ENCODE data around the gene AGAP1.
"Not testable (repeated sequence)": the region's sequence is repeated elsewhere in the genome, so short reads cannot be mapped to it uniquely, and the experiment has no call there.

AGAP1 gene

GRCh38 chr2:236131073-236131692 is 637.3 kb downstream of the AGAP1 start:
- Mint-ChIP-seq H3K27me3 (no peaks in the 10 kb centered on the region), H3K9me3 (no peaks in the 10 kb centered on the region), H3K27ac (no peak overlapping the region), H3K36me3 (no peaks in the 10 kb centered on the region), H3K4me3 (no peak overlapping the region), H3K4me1 (no peaks in the 10 kb centered on the region)
- DNase-seq (ENCODE audit: low spot score in 2 of 2), result no peak
- ATAC-seq (ENCODE audit: low read depth), result no peak

GRCh38 chr2:236133410-236134012 is 639.7 kb downstream of the AGAP1 start:
- Mint-ChIP-seq H3K27me3 (no peaks in the 10 kb centered on the region), H3K27ac (no peak overlapping the region), H3K4me3 (no peak overlapping the region), H3K36me3 (no peaks in the 10 kb centered on the region), H3K9me3 (no peaks in the 10 kb centered on the region), H3K4me1 (no peaks in the 10 kb centered on the region)
- ATAC-seq (ENCODE audit: low read depth) (no peak), DNase-seq (ENCODE audit: low spot score in 2 of 2) (no peak)

GRCh38 chr2:236136538-236136937 is 642.7 kb downstream of the AGAP1 start:
- H3K4me3 Mint-ChIP-seq, result no peak overlapping the region
- no peaks in the 10 kb centered on the region for H3K36me3 Mint-ChIP-seq
- ATAC-seq (ENCODE audit: low read depth), result no peak
- peaks cover 3% of the 10 kb centered on the region for H3K27me3 Mint-ChIP-seq
- DNase-seq (ENCODE audit: low spot score in 2 of 2), result no peak
- no peaks in the 10 kb centered on the region for H3K4me1 Mint-ChIP-seq
- no peaks in the 10 kb centered on the region for H3K9me3 Mint-ChIP-seq
- H3K27ac Mint-ChIP-seq, result no peak overlapping the region

GRCh38 chr2:236137066-236137465 is 643.2 kb downstream of the AGAP1 start:
- Mint-ChIP-seq H3K27ac (no peak overlapping the region), H3K36me3 (no peaks in the 10 kb centered on the region), H3K4me1 (no peaks in the 10 kb centered on the region), H3K27me3 (peaks cover 3% of the 10 kb centered on the region), H3K4me3 (no peak overlapping the region), H3K9me3 (no peaks in the 10 kb centered on the region)
- ATAC-seq (ENCODE audit: low read depth) (no peak), DNase-seq (ENCODE audit: low spot score in 2 of 2) (no peak)

- ATAC-seq (ENCODE audit: low read depth); H3K4me1 Mint-ChIP-seq: not testable (repeated sequence)
Observed at GRCh38 chr2:236141616-236142015, 647.8 kb downstream of the AGAP1 start.

GRCh38 chr2:236143811-236144210 is 650.0 kb downstream of the AGAP1 start:
- H3K9me3 Mint-ChIP-seq, result peaks cover 3% of the 10 kb centered on the region
- H3K27ac Mint-ChIP-seq, result no peak overlapping the region
- no peak for DNase-seq (ENCODE audit: low spot score in 2 of 2)
- H3K27me3 Mint-ChIP-seq, result peaks cover 8% of the 10 kb centered on the region
- no peak for ATAC-seq (ENCODE audit: low read depth)
- H3K36me3 Mint-ChIP-seq, result peaks cover 2% of the 10 kb centered on the region
- no peak overlapping the region for H3K4me3 Mint-ChIP-seq
- H3K4me1 Mint-ChIP-seq, result no peaks in the 10 kb centered on the region

More at GRCh38 chr2:236141616-236142015, 647.8 kb downstream of the AGAP1 start:
- DNase-seq (ENCODE audit: low spot score in 2 of 2); H3K4me3 Mint-ChIP-seq; H3K36me3 Mint-ChIP-seq; H3K27me3 Mint-ChIP-seq; H3K27ac Mint-ChIP-seq; H3K9me3 Mint-ChIP-seq: not testable (repeated sequence)

- peaks cover 3% of the 10 kb centered on the region for H3K9me3 Mint-ChIP-seq
- H3K4me3 Mint-ChIP-seq, result no peak overlapping the region
- H3K27me3 Mint-ChIP-seq, result peaks cover 6% of the 10 kb centered on the region
- DNase-seq (ENCODE audit: low spot score in 2 of 2), result no peak
- H3K27ac Mint-ChIP-seq, result no peak overlapping the region
- ATAC-seq (ENCODE audit: low read depth), result no peak
- H3K4me1 Mint-ChIP-seq, result no peaks in the 10 kb centered on the region
- peaks cover 4% of the 10 kb centered on the region for H3K36me3 Mint-ChIP-seq
Observed at GRCh38 chr2:236146436-236146835, 652.6 kb downstream of the AGAP1 start.

- Mint-ChIP-seq H3K4me1 (no peaks in the 10 kb centered on the region), H3K9me3 (peaks cover 6% of the 10 kb centered on the region), H3K27ac (no peak overlapping the region), H3K27me3 (peaks cover 10% of the 10 kb centered on the region), H3K36me3 (peaks cover 1% of the 10 kb centered on the region), H3K4me3 (no peak overlapping the region)
- DNase-seq (ENCODE audit: low spot score in 2 of 2) (no peak), ATAC-seq (ENCODE audit: low read depth) (no peak)
Observed at GRCh38 chr2:236155406-236155805, 661.6 kb downstream of the AGAP1 start.

- DNase-seq (ENCODE audit: low spot score in 2 of 2) (no peak), ATAC-seq (ENCODE audit: low read depth) (no peak)
- Mint-ChIP-seq H3K4me1 (no peaks in the 10 kb centered on the region), H3K9me3 (peaks cover 6% of the 10 kb centered on the region), H3K27ac (no peak overlapping the region), H3K4me3 (no peak overlapping the region), H3K36me3 (peaks cover 1% of the 10 kb centered on the region), H3K27me3 (peaks cover 11% of the 10 kb centered on the region)
Observed at GRCh38 chr2:236156095-236156859, 662.4 kb downstream of the AGAP1 start.

GRCh38 chr2:236156860-236157194 is 663.0 kb downstream of the AGAP1 start:
- peaks cover 12% of the 10 kb centered on the region for H3K27me3 Mint-ChIP-seq
- DNase-seq (ENCODE audit: low spot score in 2 of 2) (no peak), ATAC-seq (ENCODE audit: low read depth) (no peak)
- peaks cover 6% of the 10 kb centered on the region for H3K9me3 Mint-ChIP-seq
- peaks cover 1% of the 10 kb centered on the region for H3K36me3 Mint-ChIP-seq
- no peak overlapping the region for H3K4me3 Mint-ChIP-seq
- no peaks in the 10 kb centered on the region for H3K4me1 Mint-ChIP-seq
- H3K27ac Mint-ChIP-seq, result no peak overlapping the region

- Mint-ChIP-seq H3K4me3 (no peak overlapping the region), H3K4me1 (no peaks in the 10 kb centered on the region), H3K9me3 (peaks cover 6% of the 10 kb centered on the region), H3K27me3 (peaks cover 12% of the 10 kb centered on the region), H3K36me3 (peaks cover 1% of the 10 kb centered on the region), H3K27ac (no peak overlapping the region)
- ATAC-seq (ENCODE audit: low read depth) (no peak), DNase-seq (ENCODE audit: low spot score in 2 of 2) (no peak)
Observed at GRCh38 chr2:236157366-236157765, 663.5 kb downstream of the AGAP1 start.

GRCh38 chr2:236157815-236158498 is 664.1 kb downstream of the AGAP1 start:
- H3K4me3 Mint-ChIP-seq, result no peak overlapping the region
- no peaks in the 10 kb centered on the region for H3K4me1 Mint-ChIP-seq
- DNase-seq (ENCODE audit: low spot score in 2 of 2), result no peak
- peaks cover 12% of the 10 kb centered on the region for H3K27me3 Mint-ChIP-seq
- peaks cover 1% of the 10 kb centered on the region for H3K36me3 Mint-ChIP-seq
- ATAC-seq (ENCODE audit: low read depth), result no peak
- no peak overlapping the region for H3K27ac Mint-ChIP-seq
- peaks cover 6% of the 10 kb centered on the region for H3K9me3 Mint-ChIP-seq

GRCh38 chr2:236158969-236159777 is 665.3 kb downstream of the AGAP1 start:
- DNase-seq (ENCODE audit: low spot score in 2 of 2) (no peak), ATAC-seq (ENCODE audit: low read depth) (no peak)
- Mint-ChIP-seq H3K36me3 (no peaks in the 10 kb centered on the region), H3K4me3 (no peak overlapping the region), H3K27ac (no peak overlapping the region), H3K9me3 (peaks cover 3% of the 10 kb centered on the region), H3K4me1 (no peaks in the 10 kb centered on the region), H3K27me3 (peaks cover 12% of the 10 kb centered on the region)

Data from memory B cell (primary cell).